Astrocyte of the spinal cord (primary cell): ENCODE measurements around the gene MDM1.

Experiments used
- DNase-seq: peaks from one replicate; pipeline ENCODE4 v3.0.0; 2011; ENCODE audit warnings: low read depth, low spot score
- H3K4me3 ChIP-seq: 2 replicates; pipeline ENCODE4 v1.5.1; 2011; ENCODE audit warnings: low read depth, mild to moderate bottlenecking, low read length, moderate library complexity
- CTCF ChIP-seq: IDR thresholded peaks from 2 replicates; pipeline ENCODE4 v1.5.1; 2012; ENCODE audit warnings: low read depth, mild to moderate bottlenecking, low read length, inconsistent platforms
- in situ Hi-C: cut with HindIII; loops from 2 replicates; pipeline ENCODE4 v1.10.0; 2017; ENCODE audit warnings: low sequenced_read_pairs

MDM1 gene

GRCh38 chr12:68356986-68357385 is 24.8 kb upstream of the MDM1 start:
- no peak for TF ChIP-seq CTCF
- in situ Hi-C loops: no loop called here
- DNase-seq: no peak
- no peak overlapping the region for H3K4me3 ChIP-seq

DNA sequence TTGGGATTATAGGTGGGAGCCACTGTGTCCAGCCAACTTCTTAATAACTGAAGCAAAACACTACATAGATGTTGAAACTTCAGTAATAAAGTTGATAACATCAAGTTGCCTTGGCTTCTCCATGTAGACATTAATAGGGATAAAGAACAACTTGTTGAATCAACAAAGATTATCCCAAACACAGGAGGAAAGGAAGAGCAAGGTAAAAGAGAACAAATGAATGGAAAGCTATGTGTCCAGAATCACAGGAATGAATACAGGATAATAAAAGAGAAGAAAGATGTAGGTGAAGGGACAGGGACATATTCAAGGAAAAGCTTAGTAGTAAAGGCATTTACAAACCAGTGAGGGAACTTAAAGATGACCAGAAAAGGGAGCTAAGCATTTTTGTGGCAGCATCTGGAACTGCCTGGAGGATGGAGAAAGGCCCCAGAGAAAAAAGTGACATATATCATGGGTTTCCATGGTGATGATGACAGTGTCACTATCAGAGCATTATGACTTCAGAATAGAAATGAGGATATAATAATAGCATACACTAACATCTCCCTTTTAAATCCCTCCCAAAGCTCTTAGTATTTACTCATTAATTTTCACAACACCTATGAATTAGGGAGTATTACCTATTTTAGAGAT is 24.0 kb upstream of the MDM1 start:
- no peak for TF ChIP-seq CTCF
- in situ Hi-C loops: no loop called here
- DNase-seq: no peak
- H3K4me3 ChIP-seq: no peak overlapping the region

- H3K4me3 ChIP-seq: no peak overlapping the region
- in situ Hi-C loops: no loop called here
- no peak for DNase-seq
- TF ChIP-seq CTCF: no peak
These were observed 22.9 kb upstream of the MDM1 start for GRCh38 chr12:68354977-68355541.

GRCh38 chr12:68352067-68352466 is 19.9 kb upstream of the MDM1 start:
- in situ Hi-C loops: no loop called here
- no peak overlapping the region for H3K4me3 ChIP-seq
- no peak for TF ChIP-seq CTCF
- DNase-seq: no peak

- in situ Hi-C loops: no loop called here
- no peak for TF ChIP-seq CTCF
These were observed 18.6 kb upstream of the MDM1 start for GRCh38 chr12:68350753-68351152.

DNA sequence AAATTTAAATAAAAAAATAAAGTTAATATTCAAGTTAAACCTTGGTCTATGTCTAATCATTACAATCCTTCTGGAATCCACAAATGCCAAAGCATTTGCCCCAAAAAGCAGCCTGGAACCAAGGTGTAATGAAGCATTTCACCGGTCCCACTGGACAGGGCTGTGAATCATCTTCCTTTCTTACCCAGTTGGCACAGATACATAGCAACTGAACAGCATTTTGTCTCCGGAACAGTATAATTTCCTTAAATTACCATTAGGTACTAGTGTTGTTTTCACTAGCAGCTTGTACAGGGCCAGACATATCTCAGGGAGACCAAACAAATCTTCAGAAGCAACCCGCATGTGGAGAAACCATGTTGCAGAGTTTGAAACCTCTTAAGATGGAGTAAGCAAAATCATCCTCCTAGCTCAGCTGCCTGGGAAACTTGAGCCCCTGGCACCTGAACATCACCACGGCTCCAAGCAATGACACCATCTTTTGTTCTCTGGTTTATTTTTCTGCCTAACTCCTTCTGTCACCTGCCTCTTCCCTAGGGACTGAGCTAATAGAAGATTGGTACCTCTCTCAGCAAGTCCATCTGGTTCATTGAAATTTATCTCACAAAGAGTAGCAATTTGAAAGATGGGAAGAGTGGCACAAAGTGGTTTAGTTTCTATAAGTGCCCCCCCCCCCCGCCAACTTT is 17.9 kb upstream of the MDM1 start:
- H3K4me3 ChIP-seq: no peak overlapping the region
- in situ Hi-C loops: no loop called here
- TF ChIP-seq CTCF: no peak
- no peak for DNase-seq

More at GRCh38 chr12:68350753-68351152, 18.6 kb upstream of the MDM1 start:
- DNase-seq: peak; percentile 47
- H3K4me3 ChIP-seq: no peak overlapping the region
